K562 (cell line): ENCODE measurements around the gene CNTN2. TPM values are rescaled to one million over a fixed set of nuclear protein-coding genes. Genes with fewer than 3 reads are reported as not detected.

Experiments
- ATAC-seq: fragments of 200-7000 bp; cut with Tn5 transposase; 3 replicates; pipeline ENCODE4 v1.9.1; 2020; ENCODE audit warnings: moderate library complexity
- BruUV-seq: library from RNA; stranded (reverse); fragments of 400-500 nt; replicated peaks from 2 replicates; lab custom pipeline; 2021; lab: Mats Ljungman, UMichigan
- CTCF ChIA-PET: fragments of 300-600 bp; formaldehyde crosslinking; extraction: SDS; loops from one replicate; lab custom pipeline; 2021; ENCODE audit warnings: low intra/inter-chr PET ratio; lab: Yijun Ruan, JAX
- POLR2A ChIA-PET: fragments of 300-600, 350-650 bp; sonication (Branson Sonifier 250); formaldehyde crosslinking; extraction: SDS; loops from one replicate; lab custom pipeline; 2021; ENCODE audit warnings: antibody characterized with exemption, inconsistent platforms; lab: Yijun Ruan, JAX
- DNase-seq, 4 experiments: peaks; one replicate each; pipeline versions ENCODE4 v3.0.0 to v3.0.0-alpha.2; 2011 to 2018; ENCODE audit warnings: low spot score in 3 of 4, mixed read lengths in 3 of 4; ENCODE audit errors: extremely low read depth in 1 of 4
- FAIRE-seq: peaks from 2 replicates; lab custom pipeline; 2011; peaks lifted over from hg19 to GRCh38; lab: Jason Lieb, UNC
- H2AFZ ChIP-seq: 2 replicates; pipeline ENCODE4 v1.6.0; 2011; ENCODE audit warnings: low read depth, low read length, control low read depth, inconsistent platforms
- H3K27ac ChIP-seq: fragments of 200-600 bp; 3 replicates; pipeline ENCODE4 v1.8.0; 2011; ENCODE audit warnings: low read depth, mild to moderate bottlenecking, control low read depth, inconsistent platforms, low read length, moderate library complexity, mixed read lengths; ENCODE audit errors: extremely low read depth
- H3K27me3 ChIP-seq, 2 experiments: fragments of 300-600 bp in 1 of 2; 2 replicates in 1 of 2; 3 replicates in 1 of 2; pipeline versions ENCODE4 v1.6.0 to v1.8.0; 2011; ENCODE audit warnings: inconsistent platforms in 2 of 2, low read length in 2 of 2, mild to moderate bottlenecking in 1 of 2, mixed read lengths in 1 of 2, moderate library complexity in 1 of 2; ENCODE audit not compliant: control insufficient read depth in 2 of 2, insufficient read depth in 2 of 2
- H3K36me3 ChIP-seq: fragments of 300-600 bp; 3 replicates; pipeline ENCODE4 v1.8.0; 2011; ENCODE audit warnings: mild to moderate bottlenecking, low read length, inconsistent platforms; ENCODE audit not compliant: control insufficient read depth, insufficient read depth
- H3K4me1 ChIP-seq, 2 experiments: fragments of 200-600 bp in 1 of 2; replicated peaks in 1 of 2; 2 replicates in 1 of 2; 3 replicates in 1 of 2; pipeline versions ENCODE4 v1.5.1 to v1.8.0; 2011; ENCODE audit warnings: inconsistent platforms in 2 of 2, low read length in 2 of 2, mild to moderate bottlenecking in 1 of 2, mixed read lengths in 1 of 2, moderate library complexity in 1 of 2; ENCODE audit not compliant: control insufficient read depth in 2 of 2, insufficient read depth in 2 of 2
- H3K4me2 ChIP-seq: 2 replicates; pipeline ENCODE4 v1.6.1; 2011; ENCODE audit warnings: low read length, control low read depth, inconsistent platforms, mixed read lengths; ENCODE audit not compliant: insufficient read depth
- H3K4me3 ChIP-seq: fragments of 200-600 bp; sonication (generic), shearing (Covaris generic); 2 replicates; pipeline ENCODE4 v1.5.1; 2016; ENCODE audit warnings: control low read depth, inconsistent platforms
- H3K79me2 ChIP-seq: fragments of 200-600 bp; 3 replicates; pipeline ENCODE4 v1.8.0; 2011; ENCODE audit warnings: low read length, inconsistent platforms; ENCODE audit not compliant: control insufficient read depth, insufficient read depth
- H3K9ac ChIP-seq, 2 experiments: 2 replicates each; pipeline versions ENCODE4 v1.6.0 to v1.6.1; 2011; ENCODE audit warnings: low read depth in 2 of 2, low read length in 2 of 2, control low read depth in 1 of 2, inconsistent platforms in 1 of 2, mild to moderate bottlenecking in 1 of 2, mixed read lengths in 1 of 2; ENCODE audit not compliant: insufficient read depth in 1 of 2
- H3K9me1 ChIP-seq: one replicate; pipeline ENCODE4 v1.6.0; 2011; ENCODE audit warnings: inconsistent platforms, mild to moderate bottlenecking, low read length, moderate library complexity; ENCODE audit not compliant: control insufficient read depth, insufficient read depth
- H3K9me3 ChIP-seq: replicated peaks from 2 replicates; pipeline ENCODE4 v1.5.1; 2011; ENCODE audit warnings: low read depth, low read length, inconsistent platforms; ENCODE audit not compliant: control insufficient read depth, insufficient read depth
- H4K20me1 ChIP-seq: replicated peaks from 2 replicates; pipeline ENCODE4 v1.6.1; 2011; ENCODE audit warnings: low read length, inconsistent platforms, mixed read lengths; ENCODE audit not compliant: control insufficient read depth, insufficient read depth
- ADNP ChIP-seq: fragments of 200-800 bp; sonication (Bioruptor generic); IDR thresholded peaks from 2 replicates; pipeline ENCODE4 v1.6.1; 2016; ENCODE audit warnings: missing genetic modification characterization, missing compliant biosample characterization
- IRF9 ChIP-seq: fragments of 450-650 bp; IDR thresholded peaks from 2 replicates; pipeline ENCODE4 v1.6.1; 2016; ENCODE audit warnings: missing biosample characterization, missing genetic modification characterization
- JUND ChIP-seq, 2 experiments: IDR thresholded peaks; 2 replicates in 1 of 2; 3 replicates in 1 of 2; pipeline ENCODE4 v1.6.1; 2011; ENCODE audit warnings: borderline replicate concordance in 2 of 2, low read depth in 2 of 2, low read length in 2 of 2, improper control_type of control experiment in 1 of 2, missing biosample characterization in 1 of 2, missing genetic modification characterization in 1 of 2, missing genetic modification reagents in 1 of 2
- POLR3A ChIP-seq: IDR thresholded peaks from 2 replicates; pipeline ENCODE4 v1.6.1; 2011; ENCODE audit warnings: borderline replicate concordance, mild to moderate bottlenecking, moderate library complexity; ENCODE audit not compliant: insufficient read length, insufficient read depth; ENCODE audit errors: extremely low read depth
- ZNF449 ChIP-seq: fragments of 250-450 bp; sonication (Bioruptor Pico); IDR thresholded peaks from 2 replicates; pipeline ENCODE4 v1.8.0; 2022; ENCODE audit warnings: moderate library complexity, mild to moderate bottlenecking, inconsistent platforms
- WGBS: fragments of 100-300 bp; shearing (Covaris generic); methylation state at CpG from one replicate; pipeline ENCODE4 v1.1.6; 2016; ENCODE audit warnings: low coverage, mixed read lengths; ENCODE audit not compliant: insufficient coverage; ENCODE audit errors: missing lambda C conversion rate; 5-methylcytosine and 5-hydroxymethylcytosine counted together
- in situ Hi-C: fragments of 300-500 bp; cut with MboI; formaldehyde crosslinking; loops from 4 replicates; pipeline ENCODE4 v1.15.0; 2018; ENCODE audit warnings: inconsistent platforms, mixed read lengths
- intact Hi-C: fragments of 100-400 bp; cut with micrococcal nuclease; formaldehyde crosslinking; loops from 2 replicates; pipeline ENCODE4 v1.14.2; 2022
- polyA plus RNA-seq, 8 experiments: library from polyadenylated mRNA; depleted of rRNA in 4 of 8; stranded (reverse) in 5 of 8; unstranded in 3 of 8; fragments of >200 nt; fragmentation: Nextera tagmentation in 2 of 8; fragmentation: Illumina TruSeq in 1 of 8; extraction: Ambion mirVana in 2 of 8; extraction: Trizol in 1 of 8; gene quantifications; 2 replicates each; pipeline versions ENCODE4 v1.2.1 to v1.2.3, GENCODE V29; 2011 to 2014; ENCODE audit warnings: inconsistent platforms in 1 of 8, missing spikeins in 1 of 8
- total RNA-seq, 7 experiments: library from RNA; depleted of rRNA in 6 of 7; stranded (reverse); fragments of >200 nt in 6 of 7; fragmentation: Illumina TruSeq in 2 of 7; extraction: Trizol in 2 of 7; gene quantifications; 2 replicates each; pipeline versions ENCODE4 v1.2.1 to v1.2.3, GENCODE V29; 2011 to 2021; ENCODE audit warnings: low replicate concordance in 1 of 7

Gene CNTN2
- total and polyA plus RNA-seq, 9 of the 15 experiments (the other 6 are each of a cell fraction or from before 2014, with no cell fraction given): not detected

- intact Hi-C loops: no loop called here
- POLR2A ChIA-PET: interaction anchor here (0.5 to 3.9 kb wide), 6 partner anchors 11 to 164 kb away, joined by 3 to 24 read pairs (median 4); partner anchors contain the start of genes RBBP5 and TMEM81
- no peak for FAIRE-seq
Observed at GRCh38 chr1:205074513-205074912, 31.5 kb downstream of the CNTN2 start.

More at GRCh38 chr1:205074513-205074912, 31.5 kb downstream of the CNTN2 start:
- CTCF ChIA-PET: no interaction called here
- ATAC-seq: no peak
- H3K27ac ChIP-seq: no peak overlapping the region
- no peak overlapping the region for H2AFZ ChIP-seq
- peaks cover 7 to 10% of the 10 kb centered on the region in 2 experiments; a peak in 1 of 5 replicates for H3K4me1 ChIP-seq
- H3K9ac ChIP-seq: no peak overlapping the region
- peak in 1 of 4 experiments; percentile 13 for DNase-seq
- H3K36me3 ChIP-seq: no peaks in the 10 kb centered on the region; the same call in 2 of the 3 replicates
- peaks cover 16% of the 10 kb centered on the region; the same call in 1 of the 2 replicates for H4K20me1 ChIP-seq
- in situ Hi-C loops: no loop called here
- no peaks in the 10 kb centered on the region for H3K9me1 ChIP-seq
- no peaks in the 10 kb centered on the region for H3K79me2 ChIP-seq
- BruUV-seq: no TSS peak
- no peak overlapping the region for H3K4me3 ChIP-seq
- peaks cover 33 to 58% of the 10 kb centered on the region in 2 experiments; a peak in 4 of 5 replicates for H3K27me3 ChIP-seq
- WGBS: 10% methylated on average over 7 of the region's 7 CpGs
- no peaks in the 10 kb centered on the region for H3K9me3 ChIP-seq
- TF ChIP-seq JUND (IDR thresholded peaks at IDR 0.05; ENCODE audit: borderline replicate concordance, low read depth, low read length) (no peak), JUND (tag; IDR thresholded peaks at IDR 0.05; ENCODE audit: borderline replicate concordance, low read depth, low read length) (no peak), ZNF449 (CRISPR knock-in tag) (no peak), ADNP (no peak), POLR3A (no peak), IRF9 (tag) (no peak)
- H3K4me2 ChIP-seq: no peak overlapping the region
